RWPE2 (cell line): Measurements from ENCODE around the gene RPS21.
A peak's percentile ranks its signal among the peaks of the same experiment; 100 is the strongest.

Experiments used
- ATAC-seq: fragments of 200-7000 bp; cut with Tn5 transposase; 3 replicates; pipeline ENCODE4 v1.9.1; 2021; ENCODE audit warnings: low read depth
- DNase-seq: peaks from one replicate; pipeline ENCODE4 v3.0.0-alpha.2; 2020; ENCODE audit warnings: low spot score
- H3K27ac ChIP-seq: fragments of 450-650 bp; 2 replicates; pipeline ENCODE4 v1.5.1; 2017; ENCODE audit warnings: mild to moderate bottlenecking; ENCODE audit not compliant: poor library complexity, severe bottlenecking
- H3K27me3 ChIP-seq: fragments of 250-450 bp; sonication (Bioruptor Pico); 2 replicates; pipeline ENCODE4 v1.5.1; 2021; ENCODE audit warnings: mild to moderate bottlenecking, moderate library complexity; ENCODE audit not compliant: insufficient read depth, poor library complexity, severe bottlenecking
- H3K36me3 ChIP-seq: fragments of 250-450 bp; sonication (Bioruptor Pico); 2 replicates; pipeline ENCODE4 v1.5.1; 2020; ENCODE audit warnings: low read depth, mild to moderate bottlenecking, moderate library complexity
- H3K4me1 ChIP-seq: fragments of 250-450 bp; sonication (Bioruptor Pico); 2 replicates; pipeline ENCODE4 v1.5.1; 2021; ENCODE audit warnings: mild to moderate bottlenecking, moderate library complexity; ENCODE audit not compliant: insufficient read depth, poor library complexity, severe bottlenecking
- H3K4me3 ChIP-seq: fragments of 250-450 bp; sonication (Bioruptor Pico); 2 replicates; pipeline ENCODE4 v1.5.1; 2021; ENCODE audit warnings: mild to moderate bottlenecking, moderate library complexity; ENCODE audit not compliant: severe bottlenecking
- H3K9me3 ChIP-seq: fragments of 250-450 bp; sonication (Bioruptor Pico); 2 replicates; pipeline ENCODE4 v1.5.1; 2021; ENCODE audit warnings: mild to moderate bottlenecking, moderate library complexity; ENCODE audit not compliant: severe bottlenecking
- TF ChIP-seq, protein P1 (sequence below): fragments of 450-650 bp; IDR thresholded peaks from one replicate; pipeline ENCODE4 v1.5.1; 2017; ENCODE audit warnings: mild to moderate bottlenecking, moderate library complexity; ENCODE audit not compliant: poor library complexity, severe bottlenecking

RPS21 gene

DNA sequence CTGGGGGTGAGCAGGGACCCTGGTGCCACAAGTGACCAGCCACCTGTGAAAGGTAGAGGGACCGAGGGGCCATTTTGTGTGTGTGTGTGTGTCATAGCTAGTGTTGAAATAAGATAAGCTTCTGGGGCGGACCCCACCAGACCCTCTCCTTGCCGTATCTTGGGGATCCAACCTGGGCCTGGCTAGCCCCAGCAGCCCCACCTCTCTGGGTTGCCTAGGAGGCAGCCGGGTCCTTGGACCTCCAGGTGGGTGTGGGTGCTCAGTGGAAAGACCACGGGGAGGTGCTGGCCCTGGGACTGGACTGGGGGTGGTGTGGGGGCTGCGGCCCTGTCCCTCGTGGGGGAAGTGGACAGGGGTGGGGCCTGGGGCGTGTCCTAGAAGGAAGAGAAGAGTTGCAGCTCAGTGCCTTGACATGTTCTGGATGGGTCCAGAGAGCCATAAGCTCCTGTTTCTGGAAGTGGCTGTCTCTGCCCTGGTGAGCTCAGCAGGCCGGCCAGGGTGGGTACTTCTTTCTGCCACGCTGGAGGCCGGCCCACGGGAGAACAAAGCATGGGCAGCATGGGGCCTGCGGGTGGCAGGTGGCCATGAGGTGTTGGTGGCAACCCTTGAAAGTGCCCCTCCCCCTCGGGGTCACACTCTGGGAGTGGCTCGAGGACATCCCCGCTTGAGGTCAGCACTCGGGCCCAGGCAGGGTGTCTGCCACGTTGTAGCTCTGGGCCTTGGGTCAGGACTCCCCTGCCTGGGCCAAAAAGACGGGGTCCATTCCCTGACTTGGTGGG lies 32.0 kb downstream of the RPS21 start:
- Histone ChIP-seq H3K4me1 (no peaks in the 10 kb centered on the region), H3K36me3 (no peaks in the 10 kb centered on the region), H3K27ac (no peak overlapping the region), H3K9me3 (no peaks in the 10 kb centered on the region), H3K4me3 (no peak overlapping the region), H3K27me3 (no peaks in the 10 kb centered on the region)
- TF ChIP-seq, protein P1, sequence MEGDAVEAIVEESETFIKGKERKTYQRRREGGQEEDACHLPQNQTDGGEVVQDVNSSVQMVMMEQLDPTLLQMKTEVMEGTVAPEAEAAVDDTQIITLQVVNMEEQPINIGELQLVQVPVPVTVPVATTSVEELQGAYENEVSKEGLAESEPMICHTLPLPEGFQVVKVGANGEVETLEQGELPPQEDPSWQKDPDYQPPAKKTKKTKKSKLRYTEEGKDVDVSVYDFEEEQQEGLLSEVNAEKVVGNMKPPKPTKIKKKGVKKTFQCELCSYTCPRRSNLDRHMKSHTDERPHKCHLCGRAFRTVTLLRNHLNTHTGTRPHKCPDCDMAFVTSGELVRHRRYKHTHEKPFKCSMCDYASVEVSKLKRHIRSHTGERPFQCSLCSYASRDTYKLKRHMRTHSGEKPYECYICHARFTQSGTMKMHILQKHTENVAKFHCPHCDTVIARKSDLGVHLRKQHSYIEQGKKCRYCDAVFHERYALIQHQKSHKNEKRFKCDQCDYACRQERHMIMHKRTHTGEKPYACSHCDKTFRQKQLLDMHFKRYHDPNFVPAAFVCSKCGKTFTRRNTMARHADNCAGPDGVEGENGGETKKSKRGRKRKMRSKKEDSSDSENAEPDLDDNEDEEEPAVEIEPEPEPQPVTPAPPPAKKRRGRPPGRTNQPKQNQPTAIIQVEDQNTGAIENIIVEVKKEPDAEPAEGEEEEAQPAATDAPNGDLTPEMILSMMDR: no peak
- peak; percentile 88 for DNase-seq
- no peak for ATAC-seq

DNA sequence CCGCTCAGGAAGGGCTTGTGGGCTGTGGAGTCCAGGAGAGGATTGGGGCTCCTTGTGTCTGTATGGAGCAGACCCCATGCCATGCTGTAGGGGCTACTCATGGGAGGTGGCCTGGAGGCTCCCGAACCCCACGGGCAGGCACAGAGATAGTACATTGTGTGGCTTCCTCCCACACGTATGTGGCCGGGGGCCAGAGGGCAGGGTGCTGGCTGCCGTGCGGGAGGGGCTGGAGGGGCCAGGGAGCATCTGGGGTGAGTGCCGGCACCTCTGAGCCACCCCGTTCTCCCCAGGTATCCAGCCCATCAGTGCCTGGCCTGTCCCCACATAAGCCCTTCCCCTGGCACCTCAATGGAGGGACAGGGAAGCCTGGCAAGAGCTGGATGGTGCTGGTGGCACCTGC lies 32.9 kb downstream of the RPS21 start:
- Histone ChIP-seq H3K27me3 (no peaks in the 10 kb centered on the region), H3K27ac (no peak overlapping the region), H3K36me3 (no peaks in the 10 kb centered on the region), H3K4me1 (no peaks in the 10 kb centered on the region), H3K9me3 (no peaks in the 10 kb centered on the region), H3K4me3 (no peak overlapping the region)
- TF ChIP-seq, protein P1: no peak
- peak; percentile 81 for DNase-seq
- ATAC-seq: no peak

DNA sequence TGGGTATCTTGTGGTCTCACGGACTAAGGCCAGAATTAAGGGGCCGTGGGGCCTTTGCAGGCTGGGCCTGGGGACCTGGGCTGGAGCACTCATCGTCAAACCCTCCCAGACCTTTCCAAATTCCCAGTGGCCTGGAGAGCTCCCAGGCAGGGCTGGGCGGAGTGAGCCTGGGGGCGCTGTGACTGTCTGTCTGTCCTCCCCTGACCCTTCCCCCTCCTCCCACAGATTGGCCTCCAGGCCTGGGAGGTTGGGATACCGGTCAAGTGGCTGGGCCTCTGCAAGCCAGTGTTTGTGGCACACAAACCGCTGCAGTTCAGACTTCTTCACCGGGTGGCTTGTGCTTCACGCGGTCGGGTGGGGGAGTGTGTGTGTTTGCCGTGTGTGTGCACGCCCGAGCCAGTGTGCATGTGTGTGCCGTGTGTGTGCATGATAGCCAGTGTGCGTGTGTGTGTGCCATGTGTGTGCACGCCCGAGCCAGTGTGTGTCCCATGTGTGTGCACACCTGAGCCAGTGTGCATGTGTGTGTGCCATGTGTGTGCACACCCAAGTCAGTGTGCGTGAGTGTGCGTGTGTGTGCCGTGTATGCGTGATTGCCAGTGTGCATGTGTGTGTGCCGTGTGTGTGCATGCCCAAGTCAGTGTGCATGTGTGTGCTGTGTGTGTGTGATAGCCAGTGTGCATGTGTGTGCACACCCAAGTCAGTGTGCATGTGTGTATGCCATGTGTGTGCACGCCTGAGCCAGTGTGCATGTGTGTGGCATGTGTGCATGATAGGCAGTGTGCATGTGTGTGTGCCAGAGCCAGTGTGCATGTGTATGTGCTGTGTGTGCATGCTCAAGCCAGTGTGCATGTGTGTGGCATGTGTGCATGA lies 34.2 kb downstream of the RPS21 start:
- DNase-seq (no peak), ATAC-seq (no peak)
- H3K4me1 ChIP-seq: no peaks in the 10 kb centered on the region
- no peak overlapping the region for H3K27ac ChIP-seq
- no peaks in the 10 kb centered on the region for H3K36me3 ChIP-seq
- no peaks in the 10 kb centered on the region for H3K9me3 ChIP-seq
- no peak overlapping the region for H3K4me3 ChIP-seq
- TF ChIP-seq, protein P1: no peak
- H3K27me3 ChIP-seq: no peaks in the 10 kb centered on the region

DNA sequence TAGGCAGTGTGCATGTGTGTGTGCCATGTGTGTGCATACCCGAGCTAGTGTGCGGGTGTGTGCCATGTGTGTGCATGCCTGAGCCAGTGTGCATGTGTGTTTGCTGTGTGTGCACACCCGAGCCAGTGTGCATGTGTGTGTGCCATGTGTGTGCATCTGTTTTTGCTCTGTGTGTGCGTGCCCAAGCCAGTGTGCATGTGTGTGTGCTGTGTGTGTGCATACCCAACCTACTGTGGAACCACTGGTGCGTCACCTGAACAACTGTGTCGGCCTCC lies 34.8 kb downstream of the RPS21 start:
- no peak for ATAC-seq
- H3K27me3 ChIP-seq: no peaks in the 10 kb centered on the region
- no peaks in the 10 kb centered on the region for H3K36me3 ChIP-seq
- no peak overlapping the region for H3K4me3 ChIP-seq
- H3K4me1 ChIP-seq: no peaks in the 10 kb centered on the region
- no peak overlapping the region for H3K27ac ChIP-seq
- H3K9me3 ChIP-seq: no peaks in the 10 kb centered on the region
- DNase-seq: no peak
- TF ChIP-seq, protein P1: no peak
